PC-3 (cell line): ENCODE results near the gene CMTM6. TPM values are rescaled to one million over a fixed set of nuclear protein-coding genes. Genes with fewer than 3 reads are reported as not detected.

ENCODE experiments used
- ATAC-seq: fragments of 200-7000 bp; cut with Tn5 transposase; 2 replicates; pipeline ENCODE4 v1.9.1; 2020; ENCODE audit warnings: mild to moderate bottlenecking, moderate library complexity
- BruUV-seq: library from RNA; stranded (reverse); fragments of 400-500 nt; replicated peaks from 2 replicates; lab custom pipeline; 2021; lab: Mats Ljungman, UMichigan
- CTCF ChIA-PET: fragments of 300-600 bp; sonication (Branson Sonifier 250); formaldehyde crosslinking; loops from one replicate; lab custom pipeline; 2022; ENCODE audit warnings: antibody characterized with exemption; lab: Charles Lee
- POLR2A ChIA-PET: fragments of 300-600 bp; sonication (Branson Sonifier 250); formaldehyde crosslinking; loops from one replicate; lab custom pipeline; 2022; ENCODE audit warnings: antibody characterized with exemption; ENCODE audit not compliant: unreplicated experiment; lab: Charles Lee
- DNase-seq: peaks from one replicate; pipeline ENCODE4 v3.0.0-alpha.2; 2015
- H2AFZ ChIP-seq: fragments of 300-600 bp; sonication (generic); 2 replicates; pipeline ENCODE4 v1.6.0; 2016; ENCODE audit warnings: antibody characterized with exemption, low read length
- H3F3A ChIP-seq: fragments of 300-600 bp; sonication (generic); one replicate; pipeline ENCODE4 v1.6.0; 2017; ENCODE audit warnings: antibody characterized with exemption, low read length, control low read depth, mild to moderate bottlenecking; ENCODE audit not compliant: unreplicated experiment
- H3K27ac ChIP-seq: fragments of 300-600 bp; sonication (generic); 2 replicates; pipeline ENCODE4 v1.5.1; 2016; ENCODE audit warnings: mild to moderate bottlenecking, low read length
- H3K27me3 ChIP-seq: fragments of 300-600 bp; sonication (generic); 2 replicates; pipeline ENCODE4 v1.6.1; 2016; ENCODE audit warnings: low read length, mixed read lengths
- H3K36me3 ChIP-seq: fragments of 300-600 bp; sonication (generic); 2 replicates; pipeline ENCODE4 v1.6.1; 2016; ENCODE audit warnings: low read depth, mixed run types, low read length, mixed read lengths
- H3K4me1 ChIP-seq: fragments of 300-600 bp; sonication (generic); 2 replicates; pipeline ENCODE4 v1.5.1; 2016; ENCODE audit warnings: low read length; ENCODE audit not compliant: insufficient read depth
- H3K4me2 ChIP-seq: fragments of 300-600 bp; sonication (generic); 2 replicates; pipeline ENCODE4 v1.6.0; 2016; ENCODE audit warnings: low read length
- H3K4me3 ChIP-seq: fragments of 300-600 bp; sonication (generic); 2 replicates; pipeline ENCODE4 v1.5.1; 2016; ENCODE audit warnings: mild to moderate bottlenecking, low read length, mixed read lengths
- H3K79me2 ChIP-seq: fragments of 300-600 bp; sonication (generic); 2 replicates; pipeline ENCODE4 v1.6.1; 2017; ENCODE audit warnings: low read length, mixed read lengths
- H3K9ac ChIP-seq: fragments of 300-600 bp; sonication (generic); 2 replicates; pipeline ENCODE4 v1.6.0; 2016; ENCODE audit warnings: mild to moderate bottlenecking, low read length
- H3K9me2 ChIP-seq: fragments of 300-600 bp; sonication (generic); replicated peaks from 2 replicates; pipeline ENCODE4 v1.6.1; 2016; ENCODE audit warnings: mixed run types, low read length, mixed read lengths
- H3K9me3 ChIP-seq: fragments of 300-600 bp; sonication (generic); 2 replicates; pipeline ENCODE4 v1.6.1; 2016; ENCODE audit warnings: low read length, mixed read lengths
- H4K20me1 ChIP-seq: fragments of 300-600 bp; sonication (generic); 2 replicates; pipeline ENCODE4 v1.6.1; 2016; ENCODE audit warnings: low read length, mixed read lengths
- EZH2 ChIP-seq: fragments of 300-600 bp; sonication (generic); IDR thresholded peaks from one replicate; pipeline ENCODE4 v1.6.1; 2017; ENCODE audit warnings: antibody characterized with exemption, mild to moderate bottlenecking, low read length; ENCODE audit not compliant: unreplicated experiment
- EZH2phosphoT487 ChIP-seq: fragments of 300-600 bp; sonication (generic); IDR thresholded peaks from 2 replicates; pipeline ENCODE4 v1.6.1; 2018; ENCODE audit warnings: mild to moderate bottlenecking, antibody characterized with exemption, low read length, borderline replicate concordance
- intact Hi-C: fragments of 100-400 bp; cut with micrococcal nuclease; formaldehyde crosslinking; loops from 2 replicates; pipeline ENCODE4 v1.9.0; 2023
- total RNA-seq: library from RNA; depleted of rRNA; stranded (reverse); fragments of >200 nt; gene quantifications from 2 replicates; pipeline ENCODE4 v1.2.3, GENCODE V29; 2014
- TF ChIP-seq, protein P1 (sequence below): fragments of 300-600 bp; sonication (generic); conservative IDR thresholded peaks from 2 replicates; pipeline ENCODE4 v1.5.1; 2017; ENCODE audit warnings: antibody characterized with exemption, low read depth, mild to moderate bottlenecking, low read length

The CMTM6 gene
- total RNA-seq, 1 experiment from 2014 or later, result 67.4 TPM

- Histone ChIP-seq H3K79me2 (peaks cover 38% of the 10 kb centered on the region), H3K9me3 (no peaks in the 10 kb centered on the region), H3K27me3 (no peaks in the 10 kb centered on the region), H3K4me1 (peaks cover 20% of the 10 kb centered on the region), H3F3A (no peaks in the 10 kb centered on the region), H3K9ac (no peak overlapping the region), H3K27ac (no peak overlapping the region), H3K4me3 (no peak overlapping the region), H2AFZ (no peak overlapping the region), H3K9me2 (no peaks in the 10 kb centered on the region), H3K36me3 (no peaks in the 10 kb centered on the region), H4K20me1 (peaks cover 17% of the 10 kb centered on the region; the same call in 1 of the 2 replicates), H3K4me2 (no peak overlapping the region)
- intact Hi-C loops, result no loop called here
- ChIA-PET CTCF (interaction anchor here (0.5 kb wide), 1 partner anchor 1751 kb away, joined by 4 read pairs; no protein-coding TSS in a partner anchor), POLR2A (no interaction called here)
- no peak for TF ChIP-seq EZH2
- TF ChIP-seq, protein P1, sequence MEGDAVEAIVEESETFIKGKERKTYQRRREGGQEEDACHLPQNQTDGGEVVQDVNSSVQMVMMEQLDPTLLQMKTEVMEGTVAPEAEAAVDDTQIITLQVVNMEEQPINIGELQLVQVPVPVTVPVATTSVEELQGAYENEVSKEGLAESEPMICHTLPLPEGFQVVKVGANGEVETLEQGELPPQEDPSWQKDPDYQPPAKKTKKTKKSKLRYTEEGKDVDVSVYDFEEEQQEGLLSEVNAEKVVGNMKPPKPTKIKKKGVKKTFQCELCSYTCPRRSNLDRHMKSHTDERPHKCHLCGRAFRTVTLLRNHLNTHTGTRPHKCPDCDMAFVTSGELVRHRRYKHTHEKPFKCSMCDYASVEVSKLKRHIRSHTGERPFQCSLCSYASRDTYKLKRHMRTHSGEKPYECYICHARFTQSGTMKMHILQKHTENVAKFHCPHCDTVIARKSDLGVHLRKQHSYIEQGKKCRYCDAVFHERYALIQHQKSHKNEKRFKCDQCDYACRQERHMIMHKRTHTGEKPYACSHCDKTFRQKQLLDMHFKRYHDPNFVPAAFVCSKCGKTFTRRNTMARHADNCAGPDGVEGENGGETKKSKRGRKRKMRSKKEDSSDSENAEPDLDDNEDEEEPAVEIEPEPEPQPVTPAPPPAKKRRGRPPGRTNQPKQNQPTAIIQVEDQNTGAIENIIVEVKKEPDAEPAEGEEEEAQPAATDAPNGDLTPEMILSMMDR, result no peak
- ATAC-seq (no peak), DNase-seq (no peak)
- BruUV-seq, result no TSS peak
These were observed 3.1 kb downstream of the CMTM6 start for GRCh38 chr3:32499585-32499984.

DNA sequence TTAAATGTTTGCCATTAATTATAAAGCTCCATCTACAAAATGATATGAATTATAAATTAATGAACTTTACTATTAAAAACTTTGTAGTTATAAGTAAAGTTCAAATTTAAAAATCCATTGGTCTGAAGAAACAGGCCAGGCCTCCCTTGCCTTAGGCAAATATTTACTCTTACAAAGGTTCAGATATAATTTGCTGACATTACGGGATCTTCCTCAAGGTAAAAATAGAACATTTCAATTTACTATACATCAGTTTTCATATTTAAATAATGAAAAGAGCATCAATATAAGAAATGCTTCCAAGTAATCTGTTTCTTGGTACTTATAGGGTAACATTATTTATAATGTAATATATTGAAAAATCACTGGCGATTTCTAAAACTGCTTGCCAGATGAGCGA is 3.7 kb downstream of the CMTM6 start:
- Histone ChIP-seq H3K9me3 (no peaks in the 10 kb centered on the region), H3K27me3 (no peaks in the 10 kb centered on the region), H2AFZ (no peak overlapping the region), H3K4me2 (no peak overlapping the region), H3F3A (no peaks in the 10 kb centered on the region), H3K27ac (no peak overlapping the region), H3K4me1 (peaks cover 20% of the 10 kb centered on the region), H3K9ac (no peak overlapping the region), H3K79me2 (peaks cover 38% of the 10 kb centered on the region), H3K9me2 (no peaks in the 10 kb centered on the region), H3K4me3 (no peak overlapping the region), H3K36me3 (no peaks in the 10 kb centered on the region), H4K20me1 (peaks cover 17% of the 10 kb centered on the region; the same call in 1 of the 2 replicates)
- no peak for DNase-seq
- intact Hi-C loops, result no loop called here
- no peak for TF ChIP-seq EZH2
- no peak for TF ChIP-seq EZH2phosphoT487
- TF ChIP-seq, protein P1, result no peak
- ChIA-PET POLR2A (no interaction called here), CTCF (no interaction called here)
- BruUV-seq, result no TSS peak
- ATAC-seq, result no peak

DNA sequence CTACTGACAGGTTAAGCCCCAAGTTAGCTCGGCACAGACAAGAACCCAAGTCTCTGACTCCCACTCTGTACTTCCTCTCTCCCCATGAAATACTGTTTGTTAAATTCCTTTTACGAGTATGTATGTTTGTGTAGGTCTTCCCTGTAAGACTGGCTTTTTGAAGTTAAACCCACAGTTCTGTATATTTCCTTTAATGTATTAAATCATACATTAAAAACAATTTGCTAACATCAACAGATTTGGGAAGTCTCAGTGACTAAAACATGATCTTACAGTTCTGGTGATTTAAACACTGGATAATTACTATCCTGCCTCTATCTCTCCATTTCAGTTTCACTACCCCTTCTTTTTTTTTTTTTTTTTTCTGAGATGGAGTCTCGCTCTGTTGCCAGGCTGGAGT is 4.4 kb downstream of the CMTM6 start:
- H3K36me3 ChIP-seq, result no peaks in the 10 kb centered on the region
- ChIA-PET POLR2A (no interaction called here), CTCF (no interaction called here)
- DNase-seq (no peak), ATAC-seq (no peak)
- peaks cover 20% of the 10 kb centered on the region for H3K4me1 ChIP-seq
- H3K79me2 ChIP-seq, result peaks cover 38% of the 10 kb centered on the region
- no peaks in the 10 kb centered on the region for H3K27me3 ChIP-seq
- H3K4me3 ChIP-seq, result no peak overlapping the region
- H3K9ac ChIP-seq, result no peak overlapping the region
- intact Hi-C loops, result no loop called here
- BruUV-seq, result no TSS peak
- peaks cover 17% of the 10 kb centered on the region; the same call in 1 of the 2 replicates for H4K20me1 ChIP-seq
- H2AFZ ChIP-seq, result no peak overlapping the region
- no peak overlapping the region for H3K4me2 ChIP-seq
- no peak for TF ChIP-seq EZH2
- TF ChIP-seq, protein P1, result no peak
- no peak for TF ChIP-seq EZH2phosphoT487
- H3F3A ChIP-seq, result no peaks in the 10 kb centered on the region
- no peaks in the 10 kb centered on the region for H3K9me2 ChIP-seq
- no peaks in the 10 kb centered on the region for H3K9me3 ChIP-seq
- no peak overlapping the region for H3K27ac ChIP-seq
